ENCODE results near the gene TRPM2.
"Not testable (repeated sequence)": the region's sequence is repeated elsewhere in the genome, so short reads cannot be mapped to it uniquely, and the experiment has no call there.

The TRPM2 gene

GRCh38 chr21:44414291-44415072 is 61.1 kb downstream of the TRPM2 start:
- TF ChIP-seq, protein P1, sequence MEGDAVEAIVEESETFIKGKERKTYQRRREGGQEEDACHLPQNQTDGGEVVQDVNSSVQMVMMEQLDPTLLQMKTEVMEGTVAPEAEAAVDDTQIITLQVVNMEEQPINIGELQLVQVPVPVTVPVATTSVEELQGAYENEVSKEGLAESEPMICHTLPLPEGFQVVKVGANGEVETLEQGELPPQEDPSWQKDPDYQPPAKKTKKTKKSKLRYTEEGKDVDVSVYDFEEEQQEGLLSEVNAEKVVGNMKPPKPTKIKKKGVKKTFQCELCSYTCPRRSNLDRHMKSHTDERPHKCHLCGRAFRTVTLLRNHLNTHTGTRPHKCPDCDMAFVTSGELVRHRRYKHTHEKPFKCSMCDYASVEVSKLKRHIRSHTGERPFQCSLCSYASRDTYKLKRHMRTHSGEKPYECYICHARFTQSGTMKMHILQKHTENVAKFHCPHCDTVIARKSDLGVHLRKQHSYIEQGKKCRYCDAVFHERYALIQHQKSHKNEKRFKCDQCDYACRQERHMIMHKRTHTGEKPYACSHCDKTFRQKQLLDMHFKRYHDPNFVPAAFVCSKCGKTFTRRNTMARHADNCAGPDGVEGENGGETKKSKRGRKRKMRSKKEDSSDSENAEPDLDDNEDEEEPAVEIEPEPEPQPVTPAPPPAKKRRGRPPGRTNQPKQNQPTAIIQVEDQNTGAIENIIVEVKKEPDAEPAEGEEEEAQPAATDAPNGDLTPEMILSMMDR (IDR thresholded peaks at IDR 0.05; ENCODE audit: insufficient read depth, missing control alignments) = no peak
- FAIRE-seq (no peak), DNase-seq (ENCODE audit: insufficient read length, low spot score) (no peak)

DNA sequence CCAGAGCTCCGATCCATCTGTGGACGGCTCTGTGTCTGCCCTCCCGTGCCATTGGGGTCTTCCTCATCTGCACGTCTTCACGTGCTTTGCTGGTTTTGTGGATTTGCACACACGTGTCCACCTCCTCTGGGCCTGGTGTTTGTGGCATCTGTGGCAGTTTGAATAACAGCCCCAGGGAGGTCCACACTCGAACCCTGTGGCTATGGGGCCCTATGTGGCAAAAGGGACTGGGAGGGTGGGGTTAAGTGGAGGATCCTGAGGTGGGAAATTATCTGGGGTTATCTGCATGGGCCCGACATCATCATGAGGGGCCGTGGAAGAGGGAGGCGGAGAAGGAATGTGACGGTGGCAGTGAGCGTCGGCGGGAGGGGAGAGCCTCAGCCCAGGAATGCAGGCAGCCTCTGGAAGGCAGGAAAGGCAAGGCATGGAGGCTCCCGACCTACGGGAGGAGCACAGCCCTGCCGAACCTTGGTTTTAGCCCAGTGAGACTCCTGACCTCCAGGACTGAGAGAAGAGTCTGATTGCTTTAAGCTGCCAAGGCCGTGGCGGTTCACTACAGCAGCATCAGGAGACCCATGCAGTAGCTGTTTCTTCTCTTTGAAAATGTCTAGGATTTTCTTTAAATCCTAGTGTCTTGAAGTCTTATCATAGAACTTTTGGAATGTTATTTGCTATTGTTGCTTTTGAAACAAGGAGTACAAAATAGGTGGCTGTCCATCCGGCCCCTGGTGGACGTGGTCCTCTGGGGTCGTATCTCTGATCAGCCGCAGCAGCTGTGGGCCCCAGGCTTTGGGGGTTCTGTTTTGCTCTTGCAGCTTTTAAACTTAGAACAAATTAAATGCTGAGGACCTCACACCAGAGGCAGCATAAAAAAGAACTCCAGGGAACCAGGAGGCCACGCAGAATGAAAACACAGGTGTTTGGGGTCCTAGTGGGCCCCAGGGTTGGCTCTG is 61.9 kb downstream of the TRPM2 start:
- DNase-seq (ENCODE audit: insufficient read length, low spot score) = no peak
- TF ChIP-seq, protein P1 (IDR thresholded peaks at IDR 0.05; ENCODE audit: insufficient read depth, missing control alignments) = no peak
- FAIRE-seq = no peak

DNA sequence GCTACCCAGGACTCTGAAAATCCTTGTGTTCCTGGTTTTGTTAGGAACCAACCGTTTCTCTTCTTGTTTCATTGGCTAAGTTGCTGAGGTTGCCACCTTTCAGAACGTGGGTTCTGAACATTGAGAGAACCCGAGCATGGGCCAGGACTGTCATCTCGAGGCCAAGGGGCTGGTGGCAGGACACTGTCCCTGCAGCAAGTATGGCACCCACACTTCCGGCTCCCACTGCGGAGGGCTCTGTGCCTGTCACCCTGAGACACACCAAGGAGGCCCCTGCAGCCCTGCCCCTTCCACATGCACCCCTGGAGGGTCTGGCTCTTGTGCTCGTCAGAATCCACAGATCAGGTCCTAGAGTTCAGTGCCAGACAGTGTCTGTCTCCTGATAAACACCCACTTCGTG is 62.8 kb downstream of the TRPM2 start:
- DNase-seq (ENCODE audit: insufficient read length, low spot score) (no peak), FAIRE-seq (no peak)

GRCh38 chr21:44417621-44418107 is 64.2 kb downstream of the TRPM2 start:
- not testable (repeated sequence) for FAIRE-seq; DNase-seq (ENCODE audit: insufficient read length, low spot score)

More for the DNA sequence above, 62.8 kb downstream of the TRPM2 start:
- TF ChIP-seq, protein P1 (IDR thresholded peaks at IDR 0.05; ENCODE audit: insufficient read depth, missing control alignments) = no peak

DNA sequence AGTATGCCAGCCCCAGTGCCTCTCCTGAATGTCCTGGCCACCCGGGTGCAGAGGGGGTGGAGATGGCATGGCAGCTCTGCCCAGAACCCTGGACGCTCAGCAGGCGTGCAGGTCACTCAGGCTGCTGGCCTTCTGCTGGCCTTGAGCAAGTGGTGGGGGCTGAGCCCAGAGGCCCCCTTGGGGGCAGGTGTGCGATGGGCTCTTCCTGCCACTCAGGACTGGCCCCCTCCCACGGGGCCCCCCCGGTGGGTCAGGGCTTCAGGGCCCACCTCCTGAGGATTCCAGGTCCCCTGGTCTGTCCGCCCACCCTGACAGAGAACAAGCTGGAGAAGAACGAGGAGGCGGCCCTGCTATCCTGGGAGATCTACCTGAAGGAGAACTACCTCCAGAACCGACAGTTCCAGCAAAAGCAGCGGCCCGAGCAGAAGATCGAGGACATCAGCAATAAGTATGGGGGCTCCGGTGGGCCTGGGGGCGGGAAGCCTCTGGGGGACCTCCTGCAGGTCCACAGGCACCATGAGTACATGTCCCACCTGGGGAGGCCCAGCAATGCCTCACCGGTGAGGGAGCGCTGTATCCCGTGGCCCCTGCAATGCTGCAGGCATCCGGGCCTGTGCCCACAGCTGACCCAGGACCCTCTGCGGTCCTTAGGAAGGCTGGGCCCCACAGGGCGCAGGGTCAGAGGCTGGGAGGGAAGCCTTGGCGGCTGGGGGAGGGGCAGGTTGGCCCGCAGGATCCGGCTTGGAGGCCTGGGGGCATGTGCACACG is 64.9 kb downstream of the TRPM2 start:
- TF ChIP-seq, protein P1 (IDR thresholded peaks at IDR 0.05; ENCODE audit: insufficient read depth, missing control alignments) = no peak
- FAIRE-seq = no peak
- no peak for DNase-seq (ENCODE audit: insufficient read length, low spot score)

DNA sequence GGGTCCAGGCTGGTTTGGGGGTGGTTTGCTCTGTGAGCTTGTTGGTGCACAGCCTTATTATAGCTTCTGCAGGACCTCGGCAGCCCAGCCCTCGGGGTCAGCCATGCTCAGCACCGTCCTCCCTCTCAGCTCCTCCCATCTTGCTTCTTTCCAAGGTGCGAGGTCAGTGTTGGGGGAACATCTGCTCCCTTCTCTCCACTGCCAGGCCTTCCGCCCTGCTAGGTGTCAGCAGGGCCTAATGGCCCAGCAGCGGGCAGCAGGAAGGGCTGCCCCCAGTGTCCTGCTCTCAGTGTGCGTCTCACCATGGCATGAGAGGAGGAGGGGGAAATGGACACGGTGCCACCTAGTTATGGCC is 65.4 kb downstream of the TRPM2 start:
- TF ChIP-seq, protein P1 (IDR thresholded peaks at IDR 0.05; ENCODE audit: insufficient read depth, missing control alignments) = no peak
- DNase-seq (ENCODE audit: insufficient read length, low spot score) = no peak

GRCh38 chr21:44419679-44420078 is 66.3 kb downstream of the TRPM2 start:
- TF ChIP-seq, protein P1 (IDR thresholded peaks at IDR 0.05; ENCODE audit: insufficient read depth, missing control alignments) = no peak
- DNase-seq (ENCODE audit: insufficient read length, low spot score) (no peak), FAIRE-seq (no peak)

More for the DNA sequence above, 65.4 kb downstream of the TRPM2 start:
- no peak for FAIRE-seq
